ENCODE measurements around the gene INTS11.

The INTS11 gene

GRCh38 chr1:1358433-1359271 lies 34.2 kb upstream of the INTS11 start, which contains the start of gene MXRA8:
TSS of gene MXRA8 (minus strand) at chr1:1358555. CDS start at chr1:1358504, 51 bp downstream.
- DNase-seq (ENCODE audit: extremely low spot score, insufficient read length, low read depth) (no peak), FAIRE-seq (no peak)

- DNase-seq (ENCODE audit: extremely low spot score, insufficient read length, low read depth) (no peak), FAIRE-seq (no peak)
These were observed 33.5 kb upstream of the INTS11 start for GRCh38 chr1:1357871-1358432.

GRCh38 chr1:1356796-1357401 lies 32.4 kb upstream of the INTS11 start:
- no peak for DNase-seq (ENCODE audit: extremely low spot score, insufficient read length, low read depth)
- no peak for FAIRE-seq

GRCh38 chr1:1356166-1356795 lies 31.8 kb upstream of the INTS11 start:
- FAIRE-seq (no peak), DNase-seq (ENCODE audit: extremely low spot score, insufficient read length, low read depth) (no peak)

- FAIRE-seq: no peak
- no peak for DNase-seq (ENCODE audit: extremely low spot score, insufficient read length, low read depth)
These were observed 31.0 kb upstream of the INTS11 start for GRCh38 chr1:1355416-1355815.

- no peak for FAIRE-seq
- DNase-seq (ENCODE audit: extremely low spot score, insufficient read length, low read depth): no peak
These were observed 30.1 kb upstream of the INTS11 start for GRCh38 chr1:1354271-1355247.

GRCh38 chr1:1353389-1354151 lies 29.1 kb upstream of the INTS11 start:
- FAIRE-seq (no peak), DNase-seq (ENCODE audit: extremely low spot score, insufficient read length, low read depth) (no peak)

GRCh38 chr1:1352786-1353388 lies 28.4 kb upstream of the INTS11 start:
- FAIRE-seq (peak; percentile 5), DNase-seq (ENCODE audit: extremely low spot score, insufficient read length, low read depth) (no peak)

- FAIRE-seq: no peak
- DNase-seq (ENCODE audit: extremely low spot score, insufficient read length, low read depth): no peak
These were observed 27.3 kb upstream of the INTS11 start for GRCh38 chr1:1351511-1352427.

- DNase-seq (ENCODE audit: extremely low spot score, insufficient read length, low read depth) (peak; percentile 88), FAIRE-seq (peak; percentile 62)
These were observed 25.0 kb upstream of the INTS11 start, which contains the start of gene DVL1 for GRCh38 chr1:1349256-1350012. TSS of gene DVL1 (minus strand) at chr1:1349418. CDS start at chr1:1349065, 353 bp downstream.

GRCh38 chr1:1348420-1349255 lies 24.2 kb upstream of the INTS11 start:
- no peak for FAIRE-seq

GRCh38 chr1:1347663-1348419 lies 23.4 kb upstream of the INTS11 start:
- FAIRE-seq: no peak
- no peak for DNase-seq (ENCODE audit: extremely low spot score, insufficient read length, low read depth)

More at GRCh38 chr1:1348420-1349255, 24.2 kb upstream of the INTS11 start:
- no peak for DNase-seq (ENCODE audit: extremely low spot score, insufficient read length, low read depth)

- FAIRE-seq (no peak), DNase-seq (ENCODE audit: extremely low spot score, insufficient read length, low read depth) (no peak)
These were observed 22.7 kb upstream of the INTS11 start for GRCh38 chr1:1347026-1347595.

GRCh38 chr1:1346501-1346890 lies 22.0 kb upstream of the INTS11 start:
- DNase-seq (ENCODE audit: extremely low spot score, insufficient read length, low read depth) (no peak), FAIRE-seq (no peak)
